Measurements from ENCODE around the gene ERF. TPM values are rescaled to one million over a fixed set of nuclear protein-coding genes. Genes with fewer than 3 reads are reported as not detected.

ERF gene
- total and polyA plus RNA-seq, 4 donors, result 24.2 to 53.6 (median 43.0) TPM

DNA sequence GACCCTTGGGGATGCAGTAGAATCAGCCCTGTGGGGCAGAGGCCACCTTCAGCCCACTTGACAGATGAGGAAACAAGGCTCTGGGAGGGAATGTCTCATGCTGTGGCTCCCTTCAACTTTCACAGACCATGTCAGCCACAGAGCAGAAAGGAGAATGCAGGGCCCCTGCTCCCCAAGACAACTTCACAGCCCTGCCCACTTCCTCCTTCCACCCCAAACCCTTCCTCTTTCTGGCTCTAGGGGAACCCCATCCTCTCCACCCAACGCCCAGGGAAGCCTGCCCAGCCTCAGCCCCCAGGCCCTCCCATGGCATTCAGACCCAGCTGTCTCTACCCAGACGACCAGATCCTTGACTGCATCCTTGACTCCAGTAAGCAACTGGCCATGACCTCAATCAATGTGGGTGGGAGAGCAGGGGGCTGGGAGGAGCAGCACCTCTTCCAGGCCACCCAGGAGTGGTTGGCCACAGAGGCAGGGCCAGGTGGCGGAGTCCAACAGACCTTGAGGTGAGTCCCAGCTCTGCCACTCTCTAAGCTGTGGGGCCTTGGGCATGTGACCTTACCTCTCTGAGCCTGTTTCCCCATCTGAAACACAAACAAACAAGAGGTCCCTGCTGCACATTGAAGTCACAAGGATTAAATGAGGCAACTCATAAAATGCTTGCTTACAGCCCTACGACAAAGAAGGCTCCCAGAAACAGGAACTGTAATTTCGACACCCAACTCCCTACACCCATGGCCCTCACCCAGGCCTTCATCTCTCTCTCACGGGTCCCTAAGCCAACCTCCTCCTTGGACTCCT, 53.2 kb downstream of the ERF start:
- peaks cover 0 to 5% (median 0%) of the 10 kb centered on the region in 5 donors for H3K4me1 ChIP-seq (ENCODE audit: control insufficient read depth in 5 of 5, insufficient read depth in 5 of 5, low read length in 5 of 5)
- peaks cover 2 to 62% (median 13%) of the 10 kb centered on the region in 4 donors for H3K36me3 ChIP-seq (ENCODE audit: control insufficient read depth in 4 of 4, insufficient read depth in 4 of 4, low read length in 4 of 4)
- H3K27me3 ChIP-seq (ENCODE audit: control insufficient read depth in 3 of 3, insufficient read depth in 3 of 3, low read length in 2 of 3), result no peaks in the 10 kb centered on the region
- DNase-seq (peak in 1 of 3 donors; percentile 6), ATAC-seq (ENCODE audit: insufficient read depth, low FRiP score) (peak; percentile 71)
- H3K4me3 ChIP-seq, result no peak overlapping the region
- H3K9ac ChIP-seq (ENCODE audit: insufficient read depth in 1 of 2, low read length in 2 of 2), result no peak overlapping the region
- WGBS, 2 donors, result 34 to 53% methylated on average over 6 of the region's 6 CpGs
- TF ChIP-seq CTCF (IDR thresholded peaks at IDR 0.05; ENCODE audit: control extremely low read depth, extremely low read depth), result no peak
- peak overlapping the region in 1 of 2 donors; percentile 79 for H3K27ac ChIP-seq (ENCODE audit: low read depth in 1 of 2, low read length in 1 of 2)
- no peaks in the 10 kb centered on the region for H3K9me3 ChIP-seq (ENCODE audit: control insufficient read depth in 4 of 4, insufficient read depth in 3 of 4, low read length in 3 of 4)

DNA sequence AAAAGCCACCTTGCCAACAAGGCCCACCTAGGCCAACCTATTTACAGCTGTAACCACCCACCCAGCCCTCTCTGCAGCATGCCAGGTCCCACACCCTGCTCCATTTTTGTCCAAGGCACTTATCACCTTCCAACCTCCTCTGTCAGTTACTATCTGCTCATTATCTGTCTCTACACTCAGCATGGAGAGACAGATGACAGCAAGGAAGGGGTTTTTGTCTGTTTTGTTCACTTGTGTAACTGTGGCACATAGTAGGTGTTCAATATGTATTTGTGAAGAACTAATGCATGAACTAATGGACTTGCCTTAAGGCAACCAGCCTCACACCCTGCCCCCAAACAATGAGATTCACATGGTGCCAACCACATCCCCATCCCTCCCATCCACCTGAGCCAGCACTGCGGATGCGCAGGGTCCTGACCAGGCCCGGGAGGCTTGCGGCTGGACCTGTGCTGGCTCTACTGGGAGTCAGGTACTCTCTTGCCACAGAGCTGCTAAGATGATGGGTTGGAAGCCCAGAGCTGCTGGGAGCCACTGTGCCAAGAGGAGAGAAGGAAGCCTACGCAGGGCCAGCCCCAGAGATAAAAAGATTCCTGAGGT, 54.7 kb downstream of the ERF start:
- DNase-seq, result no peak
- Histone ChIP-seq H3K4me3 (no peak overlapping the region), H3K27me3 (ENCODE audit: control insufficient read depth in 3 of 3, insufficient read depth in 3 of 3, low read length in 2 of 3) (no peaks in the 10 kb centered on the region), H3K4me1 (ENCODE audit: control insufficient read depth in 5 of 5, insufficient read depth in 5 of 5, low read length in 5 of 5) (peaks cover 0 to 5% (median 0%) of the 10 kb centered on the region in 5 donors), H3K36me3 (ENCODE audit: control insufficient read depth in 4 of 4, insufficient read depth in 4 of 4, low read length in 4 of 4) (peaks cover 0 to 55% (median 13%) of the 10 kb centered on the region in 4 donors), H3K27ac (ENCODE audit: low read depth in 1 of 2, low read length in 1 of 2) (peak overlapping the region in 1 of 2 donors; percentile 79), H3K9ac (ENCODE audit: insufficient read depth in 1 of 2, low read length in 2 of 2) (no peak overlapping the region), H3K9me3 (ENCODE audit: control insufficient read depth in 4 of 4, insufficient read depth in 3 of 4, low read length in 3 of 4) (no peaks in the 10 kb centered on the region)
- no peak for TF ChIP-seq CTCF (IDR thresholded peaks at IDR 0.05; ENCODE audit: control extremely low read depth, extremely low read depth)
- ATAC-seq (ENCODE audit: insufficient read depth, low FRiP score), result no peak
- WGBS, 2 donors, result 76 to 82% methylated on average over 5 of the region's 5 CpGs

DNA sequence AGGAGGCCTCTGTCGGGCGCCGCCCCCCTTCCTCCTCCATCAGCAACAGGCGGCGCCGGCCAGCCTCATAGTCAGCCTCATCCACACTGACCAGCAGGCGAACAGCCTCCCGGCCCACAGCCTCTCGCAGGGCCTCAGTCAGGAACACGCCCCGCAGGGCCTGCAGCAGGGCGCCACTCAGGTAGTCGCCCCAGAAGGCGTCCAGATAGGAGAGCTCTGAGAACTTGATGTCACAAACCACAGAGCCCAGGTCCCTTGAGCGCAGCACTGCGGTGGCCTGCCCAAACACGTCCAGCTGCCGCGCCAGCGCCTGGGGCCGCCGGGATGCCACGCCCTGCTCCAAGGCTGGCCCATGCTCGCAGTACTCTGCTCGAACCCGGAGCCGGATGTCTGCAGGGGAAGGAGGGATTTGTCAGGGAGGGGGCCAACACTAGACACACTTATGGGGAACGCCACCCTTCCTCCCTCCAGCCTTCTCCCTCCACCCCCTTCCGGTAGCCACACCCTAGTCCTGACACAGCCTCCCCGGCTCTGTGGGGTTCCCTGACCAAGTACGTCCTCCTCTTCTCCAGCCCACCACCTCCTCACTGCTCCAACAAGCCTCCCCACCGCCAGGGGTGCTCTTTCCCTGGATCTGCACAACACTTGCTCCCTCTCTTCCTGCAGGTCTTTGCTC, 55.4 kb downstream of the ERF start:
- peak overlapping the region in 1 of 2 donors; percentile 68 for H3K27ac ChIP-seq (ENCODE audit: low read depth in 1 of 2, low read length in 1 of 2)
- H3K4me1 ChIP-seq (ENCODE audit: control insufficient read depth in 5 of 5, insufficient read depth in 5 of 5, low read length in 5 of 5), result peaks cover 0 to 5% (median 0%) of the 10 kb centered on the region in 5 donors
- no peak overlapping the region for H3K9ac ChIP-seq (ENCODE audit: insufficient read depth in 1 of 2, low read length in 2 of 2)
- no peaks in the 10 kb centered on the region for H3K27me3 ChIP-seq (ENCODE audit: control insufficient read depth in 3 of 3, insufficient read depth in 3 of 3, low read length in 2 of 3)
- H3K36me3 ChIP-seq (ENCODE audit: control insufficient read depth in 4 of 4, insufficient read depth in 4 of 4, low read length in 4 of 4), result peaks cover 0 to 51% (median 13%) of the 10 kb centered on the region in 4 donors
- H3K9me3 ChIP-seq (ENCODE audit: control insufficient read depth in 4 of 4, insufficient read depth in 3 of 4, low read length in 3 of 4), result no peaks in the 10 kb centered on the region
- TF ChIP-seq CTCF (IDR thresholded peaks at IDR 0.05; ENCODE audit: control extremely low read depth, extremely low read depth), result no peak
- no peak overlapping the region for H3K4me3 ChIP-seq
- ATAC-seq (ENCODE audit: insufficient read depth, low FRiP score) (peak; percentile 28), DNase-seq (no peak)
- 26 to 61% methylated on average over 32 of the region's 32 CpGs for WGBS, 2 donors
